ENCODE results near the gene TMSB4Y. TPM values are rescaled to one million over a fixed set of nuclear protein-coding genes. Genes with fewer than 3 reads are reported as not detected.

The TMSB4Y gene
- total RNA-seq, 1 donor from 2014 or later = 5.3 TPM

GRCh38 chrY:13751289-13752071, 47.8 kb downstream of the TMSB4Y start:
- Mint-ChIP-seq H3K4me1 (peaks cover 19% of the 10 kb centered on the region), H3K9me3 (no peaks in the 10 kb centered on the region), H3K4me3 (peak overlapping the region; percentile 84), H3K27ac (peak overlapping the region; percentile 59), H3K27me3 (no peaks in the 10 kb centered on the region), H3K36me3 (ENCODE audit: low read depth) (no peaks in the 10 kb centered on the region)
- ChIA-PET CTCF (interaction anchor here (2.9 kb wide), 1 partner anchor 13 kb away, joined by 15 read pairs; no protein-coding TSS in a partner anchor), POLR2A (interaction anchor here (0.7 to 2.7 kb wide), 4 partner anchors 44 to 382 kb away, joined by 3 to 13 read pairs (median 6); partner anchors contain the start of gene TMSB4Y)
- DNase-seq = peak; percentile 50
- intact Hi-C loops (cut with micrococcal nuclease) = loop anchor here (1.0 to 5.0 kb wide), 3 partner anchors 48 to 591 kb away; partner anchors contain the start of gene TMSB4Y
- no peak for TF ChIP-seq CTCF (IDR thresholded peaks at IDR 0.05)
- ATAC-seq (ENCODE audit: low read depth) = peak; percentile 92

DNA sequence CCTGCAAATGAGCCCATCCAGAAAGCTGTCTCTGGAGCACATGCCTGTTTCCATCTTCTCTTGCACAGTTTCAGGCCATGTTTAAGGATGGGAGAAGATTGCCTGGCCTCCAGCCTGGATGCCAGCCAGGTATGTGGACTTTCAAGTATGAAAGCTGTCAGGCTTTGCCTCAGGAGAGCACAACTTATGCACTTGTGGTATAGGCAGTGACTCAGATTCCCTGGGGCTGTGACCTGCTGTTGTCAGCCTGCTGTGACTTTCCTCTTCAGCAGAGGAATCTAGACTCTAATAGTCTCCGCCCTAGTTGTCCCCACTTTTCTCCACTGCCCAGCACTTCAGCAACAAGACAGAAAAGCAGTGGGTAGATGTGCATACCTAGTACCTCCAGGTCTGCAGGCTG, 51.0 kb downstream of the TMSB4Y start:
- ChIA-PET CTCF (no interaction called here), POLR2A (interaction anchor here (0.6 kb wide), 1 partner anchor 52 kb away, joined by 6 read pairs; no protein-coding TSS in a partner anchor)
- no peak for ATAC-seq (ENCODE audit: low read depth)
- intact Hi-C loops (cut with micrococcal nuclease) = loop anchor here (5.0 kb wide), 1 partner anchor 588 kb away; no protein-coding TSS in a partner anchor
- H3K9me3 Mint-ChIP-seq = no peaks in the 10 kb centered on the region
- H3K4me3 Mint-ChIP-seq = no peak overlapping the region
- peaks cover 19% of the 10 kb centered on the region for H3K4me1 Mint-ChIP-seq
- DNase-seq = no peak
- no peaks in the 10 kb centered on the region for H3K36me3 Mint-ChIP-seq (ENCODE audit: low read depth)
- no peaks in the 10 kb centered on the region for H3K27me3 Mint-ChIP-seq
- H3K27ac Mint-ChIP-seq = no peak overlapping the region
- TF ChIP-seq CTCF (IDR thresholded peaks at IDR 0.05) = no peak

Other genes starting within 250 kb of the TMSB4Y start
- gene UTY, start 223.9 kb upstream of the TMSB4Y start, total RNA-seq = 42.4 and 65.0 TPM in 2 replicates

Data from activated B cell treated with CpG ODN at 0.5 μM for 24 hours (primary cell).